Measurements from ENCODE around the gene LIPC.

LIPC gene

GRCh38 chr15:58512522-58512921 lies 80.7 kb downstream of the LIPC start:
- H3K4me3 ChIP-seq (ENCODE audit: low read length), result no peak overlapping the region
- WGBS, result 96% methylated on average over 10 of the region's 10 CpGs
- H3K9ac ChIP-seq (ENCODE audit: low read depth, low read length), result no peak overlapping the region
- peaks cover 7% of the 10 kb centered on the region; the same call in 1 of the 2 replicates for H3K4me1 ChIP-seq (ENCODE audit: insufficient read depth, low read length)
- H3K27me3 ChIP-seq (ENCODE audit: insufficient read depth, low read length), result no peaks in the 10 kb centered on the region
- no peak overlapping the region for H3K27ac ChIP-seq (ENCODE audit: low read depth, low read length)
- no peaks in the 10 kb centered on the region for H3K9me3 ChIP-seq (ENCODE audit: insufficient read depth, low read depth, low read length)
- H3K36me3 ChIP-seq (ENCODE audit: insufficient read depth, low read length), result no peaks in the 10 kb centered on the region

DNA sequence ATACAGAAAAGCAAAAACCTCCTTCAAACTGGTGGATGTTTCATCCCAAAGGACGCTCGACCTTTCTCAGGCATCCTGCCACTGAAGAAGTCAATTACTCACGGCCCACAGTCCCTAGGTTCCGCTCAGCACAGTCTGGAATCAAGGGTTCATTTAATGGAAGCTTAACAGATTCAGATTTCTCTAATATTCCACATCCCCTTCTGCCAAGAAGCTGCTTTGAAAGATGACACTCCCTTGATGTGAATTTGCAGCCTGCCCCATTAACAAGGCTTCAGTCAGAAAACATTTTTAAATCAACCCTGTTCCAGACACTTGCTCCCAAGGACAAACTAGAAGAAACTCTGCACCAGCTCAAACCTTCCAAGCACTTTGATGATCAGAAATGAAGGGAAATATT lies 81.2 kb downstream of the LIPC start:
- Histone ChIP-seq H3K27me3 (ENCODE audit: insufficient read depth, low read length) (no peaks in the 10 kb centered on the region), H3K4me1 (ENCODE audit: insufficient read depth, low read length) (peaks cover 7% of the 10 kb centered on the region; the same call in 1 of the 2 replicates), H3K9me3 (ENCODE audit: insufficient read depth, low read depth, low read length) (no peaks in the 10 kb centered on the region), H3K4me3 (ENCODE audit: low read length) (no peak overlapping the region), H3K36me3 (ENCODE audit: insufficient read depth, low read length) (no peaks in the 10 kb centered on the region), H3K27ac (ENCODE audit: low read depth, low read length) (no peak overlapping the region), H3K9ac (ENCODE audit: low read depth, low read length) (no peak overlapping the region)
- 94% methylated on average over 4 of the region's 4 CpGs for WGBS

DNA sequence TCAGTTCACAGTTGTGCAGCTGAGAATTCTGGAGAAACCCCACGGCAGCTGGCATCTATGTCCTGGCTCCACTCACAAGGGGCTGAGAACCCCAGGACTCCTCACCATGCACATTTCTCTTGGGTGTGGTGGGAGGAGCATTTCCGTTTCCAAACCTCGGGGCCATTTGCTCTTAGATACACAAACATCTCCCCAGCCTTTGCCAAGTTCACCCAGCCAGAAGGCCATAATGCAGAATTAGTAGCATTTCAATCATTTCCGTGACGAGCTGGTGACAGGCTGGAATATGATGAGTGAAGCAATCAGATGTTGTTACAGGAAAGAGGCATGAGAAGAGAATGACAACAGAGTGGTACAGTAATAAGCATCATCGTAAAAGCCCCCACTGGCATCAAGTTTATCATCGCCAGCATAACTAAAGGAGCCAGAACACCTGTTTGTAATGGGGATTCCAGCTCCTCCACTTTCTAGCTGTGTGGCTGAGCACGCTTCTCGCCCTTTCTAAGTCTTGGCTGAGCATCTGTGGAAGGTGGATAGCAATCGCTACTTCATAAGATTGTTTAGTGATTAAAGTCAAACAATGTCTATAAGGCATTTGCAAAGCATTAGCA lies 82.0 kb downstream of the LIPC start:
- Histone ChIP-seq H3K9ac (ENCODE audit: low read depth, low read length) (no peak overlapping the region), H3K36me3 (ENCODE audit: insufficient read depth, low read length) (no peaks in the 10 kb centered on the region), H3K4me1 (ENCODE audit: insufficient read depth, low read length) (peaks cover 7% of the 10 kb centered on the region; the same call in 1 of the 2 replicates), H3K9me3 (ENCODE audit: insufficient read depth, low read depth, low read length) (no peaks in the 10 kb centered on the region), H3K4me3 (ENCODE audit: low read length) (no peak overlapping the region), H3K27ac (ENCODE audit: low read depth, low read length) (no peak overlapping the region), H3K27me3 (ENCODE audit: insufficient read depth, low read length) (no peaks in the 10 kb centered on the region)
- 95% methylated on average over 9 of the region's 10 CpGs for WGBS

DNA sequence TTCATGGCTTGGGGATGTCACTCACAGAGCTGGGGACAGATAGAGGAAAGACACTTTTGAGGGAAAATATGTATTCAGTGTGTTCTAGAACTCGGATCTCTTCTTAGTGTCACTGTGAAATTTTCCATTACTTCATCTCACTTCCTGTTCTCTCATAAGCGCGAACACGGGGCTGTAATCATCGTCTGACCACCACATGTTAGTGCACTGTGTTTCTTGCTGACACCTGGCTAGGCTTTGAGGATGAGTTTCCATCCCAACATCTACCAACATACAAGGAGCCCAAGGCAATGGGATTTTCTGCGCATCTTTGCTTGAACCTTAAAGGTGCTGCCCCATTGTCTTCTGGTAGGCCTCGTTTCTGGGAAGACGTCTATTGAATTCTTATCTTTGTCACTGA lies 84.0 kb downstream of the LIPC start:
- no peak overlapping the region for H3K9ac ChIP-seq (ENCODE audit: low read depth, low read length)
- H3K27ac ChIP-seq (ENCODE audit: low read depth, low read length), result no peak overlapping the region
- H3K4me3 ChIP-seq (ENCODE audit: low read length), result no peak overlapping the region
- no peaks in the 10 kb centered on the region for H3K9me3 ChIP-seq (ENCODE audit: insufficient read depth, low read depth, low read length)
- H3K36me3 ChIP-seq (ENCODE audit: insufficient read depth, low read length), result no peaks in the 10 kb centered on the region
- peaks cover 13% of the 10 kb centered on the region; the same call in 1 of the 2 replicates for H3K4me1 ChIP-seq (ENCODE audit: insufficient read depth, low read length)
- WGBS, result 91% methylated on average over 8 of the region's 8 CpGs
- H3K27me3 ChIP-seq (ENCODE audit: insufficient read depth, low read length), result no peaks in the 10 kb centered on the region

DNA sequence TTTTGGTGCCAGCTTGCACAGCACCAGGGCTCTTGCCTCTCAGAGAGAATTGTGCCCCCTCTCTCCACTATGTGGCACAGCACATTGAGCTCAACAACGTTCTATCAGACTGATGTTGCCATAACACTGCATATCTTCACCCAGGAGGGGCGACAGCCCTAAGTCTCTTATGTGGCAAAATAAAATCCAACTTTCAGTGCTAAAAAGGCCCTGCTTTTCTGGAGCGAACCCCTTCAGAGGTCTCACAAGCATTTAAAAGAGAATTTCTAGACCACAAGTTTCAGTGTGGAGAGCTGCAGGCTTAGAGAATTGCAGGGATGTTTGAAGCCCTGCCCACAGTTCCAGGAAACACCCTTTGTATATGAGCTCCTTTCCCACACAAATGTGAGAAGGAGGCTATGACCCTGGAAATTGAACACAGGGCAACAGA lies 85.5 kb downstream of the LIPC start:
- WGBS, result 87% methylated on average over 3 of the region's 3 CpGs
- Histone ChIP-seq H3K27ac (ENCODE audit: low read depth, low read length) (no peak overlapping the region), H3K9ac (ENCODE audit: low read depth, low read length) (no peak overlapping the region)

DNA sequence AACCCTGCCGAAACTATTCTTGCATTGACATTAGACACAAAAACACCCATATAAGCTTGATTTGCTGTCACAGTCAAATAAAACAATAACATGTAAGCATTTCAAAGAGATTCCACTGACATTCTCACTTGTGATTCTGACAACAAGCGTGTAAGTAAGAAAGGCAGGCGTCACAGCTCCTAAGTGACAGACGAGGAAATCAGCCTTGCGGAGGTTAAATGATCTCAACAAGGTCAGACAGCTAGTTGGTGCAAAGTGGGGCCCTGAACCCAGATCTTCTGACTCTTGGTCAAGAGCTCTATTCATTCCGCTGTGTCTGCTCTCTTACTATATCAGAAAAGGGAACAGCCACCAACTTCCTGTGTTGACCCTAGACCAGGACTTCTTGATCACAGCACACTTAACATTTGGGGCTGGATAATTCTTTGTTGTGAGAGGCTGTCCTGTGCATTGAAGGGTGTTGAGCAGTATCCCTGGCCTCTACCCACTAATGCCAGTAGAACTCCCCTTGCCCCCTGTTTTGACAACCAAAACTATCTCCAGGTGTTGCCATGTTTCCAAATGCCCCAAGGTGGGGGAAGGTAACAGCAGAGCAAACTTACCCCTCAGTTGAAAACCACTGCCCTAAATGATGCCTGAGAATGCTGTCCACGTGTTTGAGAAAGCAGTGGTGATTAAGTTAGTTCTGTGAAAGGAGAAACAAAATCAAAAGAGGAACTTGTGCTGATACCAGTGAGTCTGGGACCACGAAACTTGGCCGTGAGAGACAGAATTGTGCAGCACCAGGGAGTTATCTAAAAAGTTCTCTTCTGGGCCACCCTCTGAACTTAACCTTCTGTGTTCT lies 86.1 kb downstream of the LIPC start:
- WGBS, result 93% methylated on average over 9 of the region's 9 CpGs
- Histone ChIP-seq H3K27ac (ENCODE audit: low read depth, low read length) (no peak overlapping the region), H3K27me3 (ENCODE audit: insufficient read depth, low read length) (no peaks in the 10 kb centered on the region), H3K9ac (ENCODE audit: low read depth, low read length) (no peak overlapping the region), H3K4me1 (ENCODE audit: insufficient read depth, low read length) (peaks cover 19% of the 10 kb centered on the region; the same call in 1 of the 2 replicates), H3K4me3 (ENCODE audit: low read length) (no peak overlapping the region), H3K36me3 (ENCODE audit: insufficient read depth, low read length) (no peaks in the 10 kb centered on the region), H3K9me3 (ENCODE audit: insufficient read depth, low read depth, low read length) (no peaks in the 10 kb centered on the region)

More for the DNA sequence above, 85.5 kb downstream of the LIPC start:
- H3K4me1 ChIP-seq (ENCODE audit: insufficient read depth, low read length), result peaks cover 19% of the 10 kb centered on the region; the same call in 1 of the 2 replicates
- H3K27me3 ChIP-seq (ENCODE audit: insufficient read depth, low read length), result no peaks in the 10 kb centered on the region
- no peaks in the 10 kb centered on the region for H3K36me3 ChIP-seq (ENCODE audit: insufficient read depth, low read length)
- no peak overlapping the region for H3K4me3 ChIP-seq (ENCODE audit: low read length)
- H3K9me3 ChIP-seq (ENCODE audit: insufficient read depth, low read depth, low read length), result no peaks in the 10 kb centered on the region

DNA sequence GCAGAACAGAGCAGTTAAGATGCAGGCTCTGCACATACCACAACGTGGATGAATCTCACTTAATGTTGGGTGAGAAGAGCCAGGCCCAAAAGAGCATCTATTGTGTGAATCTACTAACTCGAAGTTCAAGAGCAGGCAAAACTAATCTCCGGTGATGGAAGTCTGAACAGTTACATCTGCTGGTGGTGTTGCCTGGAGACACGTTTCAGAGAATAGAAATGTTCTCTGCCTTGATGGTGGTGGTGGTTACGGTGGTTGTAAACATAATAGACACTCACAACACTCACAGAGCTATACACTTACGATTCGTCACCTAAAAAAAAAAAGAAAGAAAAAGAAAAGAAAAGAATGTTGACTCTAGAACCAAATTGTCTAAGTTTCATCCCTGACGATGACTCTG lies 86.8 kb downstream of the LIPC start:
- Histone ChIP-seq H3K4me3 (ENCODE audit: low read length) (no peak overlapping the region), H3K27me3 (ENCODE audit: insufficient read depth, low read length) (no peaks in the 10 kb centered on the region), H3K36me3 (ENCODE audit: insufficient read depth, low read length) (no peaks in the 10 kb centered on the region), H3K27ac (ENCODE audit: low read depth, low read length) (no peak overlapping the region), H3K9ac (ENCODE audit: low read depth, low read length) (no peak overlapping the region), H3K9me3 (ENCODE audit: insufficient read depth, low read depth, low read length) (no peaks in the 10 kb centered on the region), H3K4me1 (ENCODE audit: insufficient read depth, low read length) (peaks cover 16% of the 10 kb centered on the region; the same call in 1 of the 2 replicates)
- WGBS, result 95% methylated on average over 4 of the region's 8 CpGs

DNA sequence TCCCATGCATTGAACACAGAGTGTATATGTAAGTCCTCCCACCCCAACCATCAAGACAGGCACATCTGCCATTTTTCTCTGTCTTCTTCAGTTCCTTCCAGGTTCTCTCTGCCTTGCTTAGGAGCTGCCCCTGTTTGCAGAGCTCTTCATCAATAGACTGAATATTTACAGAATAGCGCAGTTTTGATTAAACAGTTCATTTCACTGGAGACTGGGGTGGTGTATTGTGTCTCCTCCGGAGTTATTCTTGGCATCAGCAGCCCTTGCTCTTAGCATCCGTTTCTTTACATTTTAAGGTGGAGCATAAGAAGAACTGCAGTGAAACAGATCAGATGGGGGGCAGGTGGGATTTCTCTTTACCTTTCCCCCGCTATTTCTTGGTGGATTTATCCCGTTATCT lies 87.7 kb downstream of the LIPC start:
- Histone ChIP-seq H3K9me3 (ENCODE audit: insufficient read depth, low read depth, low read length) (no peaks in the 10 kb centered on the region), H3K36me3 (ENCODE audit: insufficient read depth, low read length) (no peaks in the 10 kb centered on the region), H3K9ac (ENCODE audit: low read depth, low read length) (no peak overlapping the region), H3K4me3 (ENCODE audit: low read length) (no peak overlapping the region), H3K27me3 (ENCODE audit: insufficient read depth, low read length) (no peaks in the 10 kb centered on the region), H3K27ac (ENCODE audit: low read depth, low read length) (no peak overlapping the region), H3K4me1 (ENCODE audit: insufficient read depth, low read length) (peaks cover 16% of the 10 kb centered on the region; the same call in 1 of the 2 replicates)
- 76% methylated on average over 5 of the region's 5 CpGs for WGBS

- no peak overlapping the region for H3K4me3 ChIP-seq (ENCODE audit: low read length)
- no peak overlapping the region for H3K27ac ChIP-seq (ENCODE audit: low read depth, low read length)
- no peaks in the 10 kb centered on the region for H3K27me3 ChIP-seq (ENCODE audit: insufficient read depth, low read length)
- peaks cover 16% of the 10 kb centered on the region; the same call in 1 of the 2 replicates for H3K4me1 ChIP-seq (ENCODE audit: insufficient read depth, low read length)
- no peaks in the 10 kb centered on the region for H3K36me3 ChIP-seq (ENCODE audit: insufficient read depth, low read length)
- 93% methylated on average over 9 of the region's 9 CpGs for WGBS
- no peaks in the 10 kb centered on the region for H3K9me3 ChIP-seq (ENCODE audit: insufficient read depth, low read depth, low read length)
- H3K9ac ChIP-seq (ENCODE audit: low read depth, low read length), result no peak overlapping the region
These were observed 88.7 kb downstream of the LIPC start for GRCh38 chr15:58520464-58520863.

DNA sequence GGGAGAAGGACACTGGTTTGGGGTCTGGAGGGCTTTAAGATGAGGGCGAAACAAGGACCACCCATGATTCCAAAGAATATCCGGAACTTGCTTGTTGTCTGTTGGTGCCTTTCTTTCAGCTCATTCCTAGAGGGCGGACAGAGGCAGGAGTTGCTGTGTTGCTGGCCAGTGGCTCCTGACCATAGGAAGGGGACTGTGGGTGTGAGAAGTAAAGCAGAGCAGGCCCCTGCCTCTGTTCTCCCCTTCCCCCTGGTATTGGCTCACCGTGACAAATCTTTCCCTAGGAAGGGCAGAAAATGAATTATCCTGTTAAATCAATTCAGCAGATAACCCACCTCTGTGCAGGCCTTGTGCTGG lies 89.1 kb downstream of the LIPC start:
- Histone ChIP-seq H3K9ac (ENCODE audit: low read depth, low read length) (no peak overlapping the region), H3K27me3 (ENCODE audit: insufficient read depth, low read length) (no peaks in the 10 kb centered on the region), H3K36me3 (ENCODE audit: insufficient read depth, low read length) (no peaks in the 10 kb centered on the region), H3K4me3 (ENCODE audit: low read length) (no peak overlapping the region), H3K9me3 (ENCODE audit: insufficient read depth, low read depth, low read length) (no peaks in the 10 kb centered on the region), H3K4me1 (ENCODE audit: insufficient read depth, low read length) (peaks cover 16% of the 10 kb centered on the region; the same call in 1 of the 2 replicates), H3K27ac (ENCODE audit: low read depth, low read length) (no peak overlapping the region)
- 84% methylated on average over 4 of the region's 4 CpGs for WGBS

- WGBS, result 68% methylated on average over 10 of the region's 13 CpGs
These were observed 89.7 kb downstream of the LIPC start for GRCh38 chr15:58521293-58521991.

More at GRCh38 chr15:58521293-58521991, 89.7 kb downstream of the LIPC start:
- H3K36me3 ChIP-seq (ENCODE audit: insufficient read depth, low read length), result no peaks in the 10 kb centered on the region
- H3K27me3 ChIP-seq (ENCODE audit: insufficient read depth, low read length), result no peaks in the 10 kb centered on the region
- no peak overlapping the region for H3K27ac ChIP-seq (ENCODE audit: low read depth, low read length)
- no peak overlapping the region for H3K4me3 ChIP-seq (ENCODE audit: low read length)
- H3K9me3 ChIP-seq (ENCODE audit: insufficient read depth, low read depth, low read length), result no peaks in the 10 kb centered on the region
- no peak overlapping the region for H3K9ac ChIP-seq (ENCODE audit: low read depth, low read length)
- H3K4me1 ChIP-seq (ENCODE audit: insufficient read depth, low read length), result peaks cover 16% of the 10 kb centered on the region; the same call in 1 of the 2 replicates

Measured in HUES64 (cell line).